HS-5 (cell line): ENCODE data around the gene ZNF70.

Source experiments
- DNase-seq: peaks from one replicate; pipeline ENCODE4 v3.0.0-alpha.2; 2012; ENCODE audit warnings: low read depth

Gene ZNF70

GRCh38 chr22:23750714-23751440, at the start of gene ZNF70:
TSS of gene ZNF70 (minus strand) at chr22:23751112. CDS start at chr22:23745140, 5,972 bp downstream.
- no peak for DNase-seq

- no peak for DNase-seq
Measured at GRCh38 chr22:23796461-23796860, 45.5 kb upstream of the ZNF70 start.

- no peak for DNase-seq
Measured at GRCh38 chr22:23793326-23793725, 42.4 kb upstream of the ZNF70 start.

- no peak for DNase-seq
Measured at GRCh38 chr22:23791738-23792645, 41.1 kb upstream of the ZNF70 start.

GRCh38 chr22:23790819-23791737, 40.2 kb upstream of the ZNF70 start:
- DNase-seq, result no peak

- DNase-seq, result no peak
Measured at GRCh38 chr22:23789638-23790037, 38.7 kb upstream of the ZNF70 start.

- DNase-seq, result no peak
Measured at GRCh38 chr22:23789121-23789520, 38.2 kb upstream of the ZNF70 start.

GRCh38 chr22:23787910-23788309, 37.0 kb upstream of the ZNF70 start:
- DNase-seq, result no peak

GRCh38 chr22:23787600-23787896, 36.6 kb upstream of the ZNF70 start:
- no peak for DNase-seq

- DNase-seq, result peak; percentile 52
Measured at GRCh38 chr22:23786752-23787599, 36.1 kb upstream of the ZNF70 start, which contains the start of gene SMARCB1. TSS of gene SMARCB1 (plus strand) at chr22:23786966. CDS start at chr22:23787170, 204 bp downstream.

GRCh38 chr22:23786261-23786710, 35.4 kb upstream of the ZNF70 start:
- no peak for DNase-seq

GRCh38 chr22:23784215-23784732, 33.4 kb upstream of the ZNF70 start:
- no peak for DNase-seq

GRCh38 chr22:23783265-23784150, 32.6 kb upstream of the ZNF70 start:
- no peak for DNase-seq

- no peak for DNase-seq
Measured at GRCh38 chr22:23782703-23783102, 31.8 kb upstream of the ZNF70 start.

GRCh38 chr22:23782252-23782651, 31.3 kb upstream of the ZNF70 start:
- no peak for DNase-seq

GRCh38 chr22:23781511-23782183, 30.7 kb upstream of the ZNF70 start:
- peak; percentile 53 for DNase-seq

GRCh38 chr22:23781065-23781464, 30.2 kb upstream of the ZNF70 start:
- no peak for DNase-seq

GRCh38 chr22:23780146-23780748, 29.3 kb upstream of the ZNF70 start:
- DNase-seq, result no peak

GRCh38 chr22:23779731-23780130, 28.8 kb upstream of the ZNF70 start:
- DNase-seq, result no peak
